Loucy (cell line): ENCODE measurements around the gene ZNF486.

Source experiments
- H2AFZ ChIP-seq: fragments of 200-600 bp; sonication (generic); 2 replicates; pipeline ENCODE4 v1.6.0; 2016; ENCODE audit warnings: antibody characterized with exemption, mild to moderate bottlenecking, low read length, moderate library complexity
- H3F3A ChIP-seq: fragments of 200-600 bp; 2 replicates; pipeline ENCODE4 v1.6.0; 2016; ENCODE audit warnings: antibody characterized with exemption, low read depth, mild to moderate bottlenecking
- H3K27me3 ChIP-seq: fragments of 200-600 bp; sonication (generic); 2 replicates; pipeline ENCODE4 v1.6.1; 2014; ENCODE audit warnings: low read length, mild to moderate bottlenecking; ENCODE audit not compliant: insufficient read depth, poor library complexity, severe bottlenecking
- H3K36me3 ChIP-seq: fragments of 200-600 bp; sonication (generic); 2 replicates; pipeline ENCODE4 v1.6.1; 2016; ENCODE audit warnings: low read length; ENCODE audit not compliant: insufficient read depth
- H3K4me1 ChIP-seq: fragments of 200-600 bp; sonication (generic); 2 replicates; pipeline ENCODE4 v1.5.1; 2014; ENCODE audit warnings: low read length, mild to moderate bottlenecking; ENCODE audit not compliant: insufficient read depth, poor library complexity, severe bottlenecking
- H3K4me2 ChIP-seq: fragments of 200-600 bp; sonication (generic); 2 replicates; pipeline ENCODE4 v1.6.0; 2014; ENCODE audit warnings: antibody characterized with exemption, low read length, low read depth, mild to moderate bottlenecking; ENCODE audit not compliant: poor library complexity, severe bottlenecking
- H3K4me3 ChIP-seq: fragments of 200-600 bp; sonication (generic); 2 replicates; pipeline ENCODE4 v1.5.1; 2014; ENCODE audit warnings: low read length, mild to moderate bottlenecking, mixed read lengths; ENCODE audit not compliant: poor library complexity, severe bottlenecking
- H3K79me2 ChIP-seq: fragments of 200-600 bp; sonication (generic); 2 replicates; pipeline ENCODE4 v1.6.1; 2014; ENCODE audit warnings: low read length; ENCODE audit not compliant: insufficient read depth
- H3K9ac ChIP-seq: fragments of 200-600 bp; sonication (generic); 2 replicates; pipeline ENCODE4 v1.6.0; 2014; ENCODE audit warnings: mild to moderate bottlenecking, low read depth, low read length, moderate library complexity; ENCODE audit not compliant: poor library complexity, severe bottlenecking
- H3K9me2 ChIP-seq: fragments of 200-600 bp; sonication (generic); replicated peaks from 2 replicates; pipeline ENCODE4 v1.6.1; 2016; ENCODE audit warnings: low read depth, low read length, mixed read lengths
- H3K9me3 ChIP-seq: fragments of 200-600 bp; sonication (generic); 2 replicates; pipeline ENCODE4 v1.6.1; 2014; ENCODE audit warnings: mild to moderate bottlenecking, antibody characterized with exemption, low read length, low read depth; ENCODE audit not compliant: insufficient read depth
- H4K20me1 ChIP-seq: fragments of 200-600 bp; sonication (generic); 2 replicates; pipeline ENCODE4 v1.6.0; 2014; ENCODE audit warnings: antibody characterized with exemption, low read length, mild to moderate bottlenecking; ENCODE audit not compliant: insufficient read depth, poor library complexity, severe bottlenecking
- EZH2phosphoT487 ChIP-seq: fragments of 200-600 bp; IDR thresholded peaks from 2 replicates; pipeline ENCODE4 v1.6.1; 2018; ENCODE audit warnings: antibody characterized with exemption, mild to moderate bottlenecking, moderate library complexity, borderline replicate concordance
- TF ChIP-seq, protein P1 (sequence below): fragments of 200-600 bp; sonication (generic); conservative IDR thresholded peaks from 2 replicates; pipeline ENCODE4 v1.5.1; 2014; ENCODE audit warnings: mild to moderate bottlenecking, antibody characterized with exemption, low read length

ZNF486 gene

GRCh38 chr19:20182222-20182785, 15.3 kb downstream of the ZNF486 start:
- Histone ChIP-seq H3K79me2 (no peaks in the 10 kb centered on the region), H4K20me1 (no peaks in the 10 kb centered on the region), H3K9me2 (no peaks in the 10 kb centered on the region), H3K9ac (no peak overlapping the region), H3K4me3 (no peak overlapping the region), H2AFZ (no peak overlapping the region), H3K4me2 (no peak overlapping the region), H3K36me3 (no peaks in the 10 kb centered on the region), H3K4me1 (peaks cover 4% of the 10 kb centered on the region), H3K9me3 (no peaks in the 10 kb centered on the region), H3F3A (no peaks in the 10 kb centered on the region), H3K27me3 (no peaks in the 10 kb centered on the region)
- TF ChIP-seq, protein P1, sequence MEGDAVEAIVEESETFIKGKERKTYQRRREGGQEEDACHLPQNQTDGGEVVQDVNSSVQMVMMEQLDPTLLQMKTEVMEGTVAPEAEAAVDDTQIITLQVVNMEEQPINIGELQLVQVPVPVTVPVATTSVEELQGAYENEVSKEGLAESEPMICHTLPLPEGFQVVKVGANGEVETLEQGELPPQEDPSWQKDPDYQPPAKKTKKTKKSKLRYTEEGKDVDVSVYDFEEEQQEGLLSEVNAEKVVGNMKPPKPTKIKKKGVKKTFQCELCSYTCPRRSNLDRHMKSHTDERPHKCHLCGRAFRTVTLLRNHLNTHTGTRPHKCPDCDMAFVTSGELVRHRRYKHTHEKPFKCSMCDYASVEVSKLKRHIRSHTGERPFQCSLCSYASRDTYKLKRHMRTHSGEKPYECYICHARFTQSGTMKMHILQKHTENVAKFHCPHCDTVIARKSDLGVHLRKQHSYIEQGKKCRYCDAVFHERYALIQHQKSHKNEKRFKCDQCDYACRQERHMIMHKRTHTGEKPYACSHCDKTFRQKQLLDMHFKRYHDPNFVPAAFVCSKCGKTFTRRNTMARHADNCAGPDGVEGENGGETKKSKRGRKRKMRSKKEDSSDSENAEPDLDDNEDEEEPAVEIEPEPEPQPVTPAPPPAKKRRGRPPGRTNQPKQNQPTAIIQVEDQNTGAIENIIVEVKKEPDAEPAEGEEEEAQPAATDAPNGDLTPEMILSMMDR: no peak
- no peak for TF ChIP-seq EZH2phosphoT487

GRCh38 chr19:20186174-20186573, 19.2 kb downstream of the ZNF486 start:
- no peak overlapping the region for H3K4me2 ChIP-seq
- H4K20me1 ChIP-seq: no peaks in the 10 kb centered on the region
- no peaks in the 10 kb centered on the region for H3K9me2 ChIP-seq
- H3F3A ChIP-seq: no peaks in the 10 kb centered on the region
- H3K4me3 ChIP-seq: no peak overlapping the region
- no peaks in the 10 kb centered on the region for H3K27me3 ChIP-seq
- H3K36me3 ChIP-seq: peaks cover 29% of the 10 kb centered on the region
- TF ChIP-seq EZH2phosphoT487: no peak
- TF ChIP-seq, protein P1: no peak
- peaks cover 4% of the 10 kb centered on the region for H3K4me1 ChIP-seq
- H2AFZ ChIP-seq: no peak overlapping the region
- no peaks in the 10 kb centered on the region for H3K79me2 ChIP-seq
- H3K9me3 ChIP-seq: no peaks in the 10 kb centered on the region; the same call in 1 of the 2 replicates
- no peak overlapping the region for H3K9ac ChIP-seq

- Histone ChIP-seq H3K27me3 (no peaks in the 10 kb centered on the region), H3K36me3 (peaks cover 21% of the 10 kb centered on the region; the same call in 1 of the 2 replicates), H3K9me3 (peaks cover 10% of the 10 kb centered on the region; the same call in 1 of the 2 replicates)
These were observed 30.7 kb downstream of the ZNF486 start for GRCh38 chr19:20197747-20198146.

More at GRCh38 chr19:20197747-20198146, 30.7 kb downstream of the ZNF486 start:
- H3K9ac ChIP-seq: no peak overlapping the region
- TF ChIP-seq EZH2phosphoT487: no peak
- TF ChIP-seq, protein P1: no peak
- H2AFZ ChIP-seq: no peak overlapping the region
- no peaks in the 10 kb centered on the region for H3K79me2 ChIP-seq
- H3K4me1 ChIP-seq: no peaks in the 10 kb centered on the region
- H3F3A ChIP-seq: no peaks in the 10 kb centered on the region
- H4K20me1 ChIP-seq: no peaks in the 10 kb centered on the region
- no peaks in the 10 kb centered on the region for H3K9me2 ChIP-seq
- no peak overlapping the region for H3K4me3 ChIP-seq
- no peak overlapping the region for H3K4me2 ChIP-seq
